Measurements from ENCODE around the gene ATP11A.

The ATP11A gene

GRCh38 chr13:112821340-112822055 is 131.7 kb downstream of the ATP11A start:
- DNase-seq (ENCODE audit: low read depth), result no peak

- no peak for DNase-seq (ENCODE audit: low read depth)
These were observed 133.0 kb downstream of the ATP11A start for GRCh38 chr13:112822851-112823250.

- no peak for DNase-seq (ENCODE audit: low read depth)
These were observed 134.6 kb downstream of the ATP11A start for GRCh38 chr13:112824429-112824828.

- no peak for DNase-seq (ENCODE audit: low read depth)
These were observed 135.2 kb downstream of the ATP11A start for GRCh38 chr13:112825071-112825470.

GRCh38 chr13:112825875-112826274 is 136.0 kb downstream of the ATP11A start:
- DNase-seq (ENCODE audit: low read depth), result no peak

- no peak for DNase-seq (ENCODE audit: low read depth)
These were observed 136.7 kb downstream of the ATP11A start for GRCh38 chr13:112826565-112826964.

GRCh38 chr13:112828082-112828699 is 138.4 kb downstream of the ATP11A start:
- no peak for DNase-seq (ENCODE audit: low read depth)

GRCh38 chr13:112828756-112829155 is 138.9 kb downstream of the ATP11A start:
- no peak for DNase-seq (ENCODE audit: low read depth)

GRCh38 chr13:112831196-112831595 is 141.4 kb downstream of the ATP11A start:
- no peak for DNase-seq (ENCODE audit: low read depth)

- no peak for DNase-seq (ENCODE audit: low read depth)
These were observed 142.0 kb downstream of the ATP11A start for GRCh38 chr13:112831801-112832200.

- DNase-seq (ENCODE audit: low read depth), result no peak
These were observed 143.0 kb downstream of the ATP11A start for GRCh38 chr13:112832811-112833210.

- DNase-seq (ENCODE audit: low read depth), result no peak
These were observed 143.9 kb downstream of the ATP11A start for GRCh38 chr13:112833551-112834257.

GRCh38 chr13:112835344-112835743 is 145.5 kb downstream of the ATP11A start:
- DNase-seq (ENCODE audit: low read depth), result no peak

GRCh38 chr13:112835796-112836195 is 146.0 kb downstream of the ATP11A start:
- no peak for DNase-seq (ENCODE audit: low read depth)

GRCh38 chr13:112836940-112837339 is 147.1 kb downstream of the ATP11A start:
- DNase-seq (ENCODE audit: low read depth), result no peak

GRCh38 chr13:112837371-112838037 is 147.7 kb downstream of the ATP11A start:
- no peak for DNase-seq (ENCODE audit: low read depth)

- DNase-seq (ENCODE audit: low read depth), result no peak
These were observed 148.4 kb downstream of the ATP11A start for GRCh38 chr13:112838038-112838841.

GRCh38 chr13:112838842-112839117 is 148.9 kb downstream of the ATP11A start:
- DNase-seq (ENCODE audit: low read depth), result no peak

GRCh38 chr13:112839356-112840105 is 149.7 kb downstream of the ATP11A start:
- no peak for DNase-seq (ENCODE audit: low read depth)

GRCh38 chr13:112840472-112841302 is 150.8 kb downstream of the ATP11A start:
- DNase-seq (ENCODE audit: low read depth), result no peak

Measured in stimulated activated CD8-positive, alpha-beta memory T cell treated with anti-CD3 and anti-CD28 coated beads, Interleukin-4, amount 100 ng/mL, for 24 hours (primary cell).